B cell (primary cell): ENCODE data around the gene NSUN2. TPM values are rescaled to one million over a fixed set of nuclear protein-coding genes. Genes with fewer than 3 reads are reported as not detected.

ENCODE experiments used
- ATAC-seq: fragments of 200-7000 bp; cut with Tn5 transposase; one replicate; pipeline ENCODE4 v1.10.0; 2021; ENCODE audit warnings: low read depth, mild to moderate bottlenecking, moderate number of reproducible peaks, moderate library complexity
- CTCF ChIA-PET: fragments of 350-600 bp; sonication (Branson Sonifier 250); formaldehyde crosslinking; loops from one replicate; lab custom pipeline; 2021; ENCODE audit warnings: antibody characterized with exemption, inconsistent platforms; lab: Charles Lee
- POLR2A ChIA-PET: fragments of 350-600 bp; sonication (Branson Sonifier 250); formaldehyde crosslinking; loops from one replicate; lab custom pipeline; 2021; ENCODE audit warnings: antibody characterized with exemption; lab: Charles Lee
- DNase-seq: peaks from one replicate; pipeline ENCODE4 v3.0.0; 2013
- H2AFZ ChIP-seq: 2 replicates; pipeline ENCODE4 v1.6.1; 2012; ENCODE audit warnings: mild to moderate bottlenecking, low read depth, low read length; ENCODE audit not compliant: insufficient read depth, poor library complexity, severe bottlenecking
- H3K27ac ChIP-seq, 2 donors: 1 replicate in 1 of 2; 2 replicates in 1 of 2; pipeline ENCODE4 v1.5.1; 2012 to 2013; ENCODE audit warnings: low read length in 2 of 2, mild to moderate bottlenecking in 2 of 2, moderate library complexity in 1 of 2
- H3K27me3 ChIP-seq, 4 experiments: fragments of 200-600 bp in 1 of 4; sonication (generic) in 1 of 4; replicated peaks in 1 of 4; 1 replicate in 2 of 4; 2 replicates in 2 of 4; pipeline versions ENCODE4 v1.6.1 to v1.7.0; 2013 to 2016; ENCODE audit warnings: low read length in 3 of 4, mild to moderate bottlenecking in 2 of 4, mixed read lengths in 1 of 4, moderate library complexity in 1 of 4; ENCODE audit not compliant: insufficient read depth in 4 of 4, control insufficient read depth in 3 of 4; ENCODE audit errors: control extremely low read depth in 1 of 4
- H3K36me3 ChIP-seq, 2 experiments: replicated peaks in 1 of 2; 1 replicate in 1 of 2; 2 replicates in 1 of 2; pipeline versions ENCODE4 v1.6.1 to v1.7.1; 2013; ENCODE audit warnings: low read length in 1 of 2; ENCODE audit not compliant: insufficient read depth in 2 of 2, control insufficient read depth in 1 of 2; ENCODE audit errors: control extremely low read depth in 1 of 2, extremely low read depth in 1 of 2
- H3K4me1 ChIP-seq, 2 donors: fragments of 200-600 bp in 1 of 2; sonication (generic) in 1 of 2; 1 replicate in 1 of 2; 2 replicates in 1 of 2; pipeline versions ENCODE4 v1.5.1 to v1.6.1; 2013 to 2017; ENCODE audit warnings: low read length in 2 of 2; ENCODE audit not compliant: control insufficient read depth in 2 of 2, insufficient read depth in 2 of 2
- H3K4me2 ChIP-seq: replicated peaks from 2 replicates; pipeline ENCODE3; 2012; ENCODE audit warnings: mild to moderate bottlenecking, low read depth, low read length; ENCODE audit not compliant: poor library complexity, severe bottlenecking
- H3K4me3 ChIP-seq, 5 experiments: fragments of 200-600 bp in 1 of 5; sonication (generic) in 1 of 5; 1 replicate in 3 of 5; 2 replicates in 2 of 5; pipeline versions ENCODE4 v1.5.1 to v1.7.0; 2011 to 2016; ENCODE audit warnings: low read length in 4 of 5, mild to moderate bottlenecking in 4 of 5, low read depth in 2 of 5, control low read depth in 1 of 5, moderate library complexity in 1 of 5; ENCODE audit not compliant: insufficient read depth in 1 of 5; ENCODE audit errors: control extremely low read depth in 1 of 5, extremely low read depth in 1 of 5
- H3K79me2 ChIP-seq: fragments of 200-600 bp; sonication (generic); one replicate; pipeline ENCODE4 v1.6.0; 2016; ENCODE audit warnings: low read length; ENCODE audit not compliant: control insufficient read depth, insufficient read depth
- H3K9ac ChIP-seq: fragments of 200-600 bp; sonication (generic); 2 replicates; pipeline ENCODE4 v1.6.1; 2017; ENCODE audit warnings: mild to moderate bottlenecking, low read length, moderate library complexity
- H3K9me3 ChIP-seq, 3 donors: one replicate each; pipeline versions ENCODE4 v1.6.1 to v1.7.1; 2013; ENCODE audit warnings: low read length in 2 of 3; ENCODE audit not compliant: control insufficient read depth in 2 of 3, insufficient read depth in 1 of 3; ENCODE audit errors: control extremely low read depth in 1 of 3
- H4K20me1 ChIP-seq: 2 replicates; pipeline ENCODE4 v1.6.0; 2012; ENCODE audit warnings: mild to moderate bottlenecking, low read length; ENCODE audit not compliant: insufficient read depth, control insufficient read depth, poor library complexity, severe bottlenecking
- H3K27ac Mint-ChIP-seq: one replicate; pipeline ENCODE4 v1.8.0; 2021; ENCODE audit warnings: mixed read lengths
- H3K27me3 Mint-ChIP-seq: one replicate; pipeline ENCODE4 v1.8.0; 2021; ENCODE audit warnings: mixed read lengths
- H3K4me1 Mint-ChIP-seq: one replicate; pipeline ENCODE4 v1.8.0; 2021; ENCODE audit warnings: mixed read lengths
- H3K4me3 Mint-ChIP-seq: one replicate; pipeline ENCODE4 v1.8.0; 2021; ENCODE audit warnings: mixed read lengths
- H3K9me3 Mint-ChIP-seq: one replicate; pipeline ENCODE4 v1.8.0; 2022; ENCODE audit warnings: mixed read lengths; ENCODE audit not compliant: insufficient read depth
- CTCF ChIP-seq: fragments of 200-600 bp; IDR thresholded peaks from one replicate; pipeline ENCODE4 v1.8.0; 2022; ENCODE audit warnings: antibody characterized with exemption, mild to moderate bottlenecking
- EZH2 ChIP-seq: IDR thresholded peaks from 2 replicates; pipeline ENCODE4 v1.6.1; 2012; ENCODE audit warnings: borderline replicate concordance, low read depth, mild to moderate bottlenecking, moderate library complexity, low read length; ENCODE audit not compliant: insufficient read depth, poor library complexity, severe bottlenecking
- WGBS: methylation state at CpG from one replicate; pipeline ENCODE4 v1.1.5; 2013; ENCODE audit warnings: missing lambda C conversion rate; ENCODE audit not compliant: insufficient coverage; 5-methylcytosine and 5-hydroxymethylcytosine counted together
- intact Hi-C: fragments of 100-400 bp; cut with micrococcal nuclease; formaldehyde crosslinking; loops from one replicate; pipeline ENCODE4 v1.10.0; 2022
- polyA plus RNA-seq: library from polyadenylated mRNA; depleted of rRNA; stranded (reverse); fragments of >200 nt; gene quantifications from 2 replicates; pipeline ENCODE4 v1.2.3, GENCODE V29; 2012
- total RNA-seq, 2 donors: library from RNA; stranded (reverse); fragments of 120-200 nt in 1 of 2; gene quantifications; 1 replicate in 1 of 2; 2 replicates in 1 of 2; pipeline versions ENCODE4 v1.2.3 to v1.2.4, GENCODE V29; 2013 to 2022

Gene NSUN2
- total and polyA plus RNA-seq, 2 donors (not counting 1 experiment from before 2014, with no cell fraction given): 58.8 to 85.0 TPM

DNA sequence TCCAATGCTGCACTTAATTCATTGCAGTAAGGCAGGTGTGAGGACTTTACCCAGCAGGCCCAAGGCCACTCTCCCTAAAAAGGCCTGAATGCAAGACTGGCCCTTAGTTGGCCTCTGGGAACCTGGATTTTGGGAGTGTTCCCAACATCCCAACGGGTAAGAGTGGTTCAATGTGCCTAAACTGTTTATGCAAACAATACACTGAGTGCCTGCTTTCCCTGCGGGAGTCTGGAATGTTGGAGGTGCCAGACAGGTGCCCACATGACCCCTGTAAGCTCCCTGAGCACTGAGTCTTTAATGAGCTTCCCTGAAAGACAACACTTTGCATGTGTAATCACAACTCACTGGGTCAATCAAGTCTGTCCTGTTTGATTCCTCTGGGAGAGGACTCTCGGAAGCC is 37.4 kb downstream of the NSUN2 start:
- H3K9me3 Mint-ChIP-seq: no peaks in the 10 kb centered on the region
- Histone ChIP-seq H3K36me3 (peaks cover 0 to 36% of the 10 kb centered on the region in 2 experiments), H3K9ac (no peak overlapping the region), H3K79me2 (no peaks in the 10 kb centered on the region), H4K20me1 (no peaks in the 10 kb centered on the region), H3K27ac (no peak overlapping the region), H3K4me3 (no peak overlapping the region), H3K4me2 (no peak overlapping the region), H3K27me3 (no peaks in the 10 kb centered on the region), H2AFZ (no peak overlapping the region), H3K9me3 (peaks cover 0 to 10% (median 0%) of the 10 kb centered on the region in 3 donors), H3K4me1 (no peaks in the 10 kb centered on the region)
- CTCF ChIA-PET: no interaction called here
- no peaks in the 10 kb centered on the region for H3K4me1 Mint-ChIP-seq
- intact Hi-C loops: no loop called here
- H3K4me3 Mint-ChIP-seq: no peak overlapping the region
- H3K27ac Mint-ChIP-seq: no peak overlapping the region
- 97% methylated on average over 3 of the region's 3 CpGs for WGBS
- ATAC-seq: no peak
- no peak for DNase-seq
- H3K27me3 Mint-ChIP-seq: no peaks in the 10 kb centered on the region
- POLR2A ChIA-PET: no interaction called here
- TF ChIP-seq CTCF (no peak), EZH2 (no peak)

- H3K4me1 Mint-ChIP-seq: no peaks in the 10 kb centered on the region
- H3K36me3 ChIP-seq: peaks cover 0 to 23% of the 10 kb centered on the region in 2 experiments
- peaks cover 4% of the 10 kb centered on the region for H3K27me3 Mint-ChIP-seq
- no peak for ATAC-seq
- DNase-seq: no peak
- H3K9ac ChIP-seq: no peak overlapping the region
- H2AFZ ChIP-seq: no peak overlapping the region
- 92% methylated on average over 6 of the region's 6 CpGs for WGBS
- no peaks in the 10 kb centered on the region for H3K9me3 Mint-ChIP-seq
- ChIA-PET POLR2A (no interaction called here), CTCF (no interaction called here)
- H3K4me2 ChIP-seq: no peak overlapping the region
- no peak overlapping the region for H3K27ac Mint-ChIP-seq
- H3K4me3 Mint-ChIP-seq: no peak overlapping the region
- peaks cover 0 to 10% (median 0%) of the 10 kb centered on the region in 3 donors for H3K9me3 ChIP-seq
- H3K4me1 ChIP-seq: no peaks in the 10 kb centered on the region
- TF ChIP-seq CTCF (no peak), EZH2 (no peak)
- H4K20me1 ChIP-seq: no peaks in the 10 kb centered on the region
- no peaks in the 10 kb centered on the region for H3K27me3 ChIP-seq
- no peak overlapping the region for H3K4me3 ChIP-seq
- H3K27ac ChIP-seq: no peak overlapping the region
- intact Hi-C loops: no loop called here
- H3K79me2 ChIP-seq: no peaks in the 10 kb centered on the region
Measured at GRCh38 chr5:6594066-6594465, 38.8 kb downstream of the NSUN2 start.
